HepG2 (cell line): ENCODE measurements around the gene HES1. TPM values are rescaled to one million over a fixed set of nuclear protein-coding genes. Genes with fewer than 3 reads are reported as not detected.

ENCODE experiments used
- ESRRA ChIP-seq: sonication (generic); formaldehyde crosslinking; IDR thresholded peaks from 2 replicates; pipeline ENCODE4 v1.5.1; 2020; ENCODE audit warnings: mild to moderate bottlenecking, low read depth, missing genetic modification reagents
- NCOA2 ChIP-seq: sonication (generic); formaldehyde crosslinking; IDR thresholded peaks from 2 replicates; pipeline ENCODE4 v1.8.0; 2022; ENCODE audit warnings: inconsistent platforms
- POLR2AphosphoS2 ChIP-seq: IDR thresholded peaks from 2 replicates; pipeline ENCODE4 v1.6.1; 2011; ENCODE audit warnings: low read depth, low read length, improper control_type of control experiment
- SATB2 ChIP-seq: sonication (generic); formaldehyde crosslinking; IDR thresholded peaks from 2 replicates; pipeline ENCODE4 v1.5.0; 2020; ENCODE audit warnings: missing genetic modification reagents
- ZBTB10 ChIP-seq: sonication (generic); formaldehyde crosslinking; IDR thresholded peaks from 2 replicates; pipeline ENCODE4 v1.4.0; 2020; ENCODE audit warnings: missing genetic modification reagents, borderline replicate concordance
- ZFP90 ChIP-seq: sonication (generic); formaldehyde crosslinking; IDR thresholded peaks from 2 replicates; pipeline ENCODE4 v1.8.0; 2022; ENCODE audit warnings: missing genetic modification reagents, mild to moderate bottlenecking, inconsistent platforms, borderline replicate concordance
- ZKSCAN8 ChIP-seq: IDR thresholded peaks from 2 replicates; pipeline ENCODE4 v1.6.1; 2016; ENCODE audit warnings: borderline replicate concordance, missing genetic modification reagents, missing compliant biosample characterization
- ZNF672 ChIP-seq: sonication (generic); formaldehyde crosslinking; IDR thresholded peaks from 2 replicates; pipeline ENCODE4 v1.8.1; 2022; ENCODE audit warnings: missing genetic modification reagents
- ZNF710 ChIP-seq: sonication (generic); formaldehyde crosslinking; IDR thresholded peaks from 2 replicates; pipeline ENCODE4 v1.5.0; 2020; ENCODE audit warnings: mild to moderate bottlenecking, missing genetic modification reagents, borderline replicate concordance
- polyA plus RNA-seq, 8 experiments: library from polyadenylated mRNA; depleted of rRNA in 3 of 8; stranded (reverse) in 7 of 8; unstranded in 1 of 8; fragments of >200 nt; fragmentation: Illumina TruSeq in 4 of 8; extraction: Trizol in 4 of 8; gene quantifications; 2 replicates each; pipeline versions ENCODE4 v1.2.1 to v1.2.3, GENCODE V29; 2011 to 2016; ENCODE audit warnings: low read depth in 4 of 8, missing spikeins in 1 of 8, mixed read lengths in 1 of 8; ENCODE audit not compliant: insufficient read depth in 1 of 8
- total RNA-seq, 5 experiments: library from RNA; depleted of rRNA; stranded (reverse); fragments of >200 nt; fragmentation: Illumina TruSeq; extraction: Trizol; gene quantifications; 2 replicates each; pipeline ENCODE4 v1.2.3, GENCODE V29; 2016; ENCODE audit warnings: low read depth in 1 of 5
- TF ChIP-seq, protein P1 (sequence below): sonication (generic); formaldehyde crosslinking; IDR thresholded peaks from 2 replicates; pipeline ENCODE4 v1.5.1; 2020; ENCODE audit warnings: missing genetic modification reagents, mild to moderate bottlenecking, borderline replicate concordance
- TF ChIP-seq, protein P2 (sequence below): sonication (generic); formaldehyde crosslinking; IDR thresholded peaks from 2 replicates; pipeline ENCODE4 v1.8.1; 2023; ENCODE audit warnings: mild to moderate bottlenecking, missing genetic modification reagents, borderline replicate concordance
- TF ChIP-seq, protein P3 (sequence below): sonication (generic); formaldehyde crosslinking; IDR thresholded peaks from 2 replicates; pipeline ENCODE4 v1.4.0; 2020; ENCODE audit warnings: missing genetic modification reagents

HES1 gene
- total and polyA plus RNA-seq, 2 of the 13 experiments (the other 11 are each of a cell fraction or from before 2014, with no cell fraction given) = 15.4 to 19.8 TPM

- TF ChIP-seq ZNF710 (peak; percentile 40; the same call in 1 of the 2 replicates), NCOA2 (CRISPR knock-in tag) (peak; percentile 89), ZBTB10 (CRISPR knock-in tag) (no peak), ZNF672 (CRISPR knock-in tag) (no peak), ZFP90 (CRISPR knock-in tag) (peak; percentile 62; the same call in 1 of the 2 replicates), ZKSCAN8 (CRISPR knock-in tag) (0 out of 2 replicates have a peak, but pooled peaks have one; percentile 36), POLR2AphosphoS2 (no peak), ESRRA (CRISPR knock-in tag) (no peak), SATB2 (CRISPR knock-in tag) (no peak)
- TF ChIP-seq, protein P1, sequence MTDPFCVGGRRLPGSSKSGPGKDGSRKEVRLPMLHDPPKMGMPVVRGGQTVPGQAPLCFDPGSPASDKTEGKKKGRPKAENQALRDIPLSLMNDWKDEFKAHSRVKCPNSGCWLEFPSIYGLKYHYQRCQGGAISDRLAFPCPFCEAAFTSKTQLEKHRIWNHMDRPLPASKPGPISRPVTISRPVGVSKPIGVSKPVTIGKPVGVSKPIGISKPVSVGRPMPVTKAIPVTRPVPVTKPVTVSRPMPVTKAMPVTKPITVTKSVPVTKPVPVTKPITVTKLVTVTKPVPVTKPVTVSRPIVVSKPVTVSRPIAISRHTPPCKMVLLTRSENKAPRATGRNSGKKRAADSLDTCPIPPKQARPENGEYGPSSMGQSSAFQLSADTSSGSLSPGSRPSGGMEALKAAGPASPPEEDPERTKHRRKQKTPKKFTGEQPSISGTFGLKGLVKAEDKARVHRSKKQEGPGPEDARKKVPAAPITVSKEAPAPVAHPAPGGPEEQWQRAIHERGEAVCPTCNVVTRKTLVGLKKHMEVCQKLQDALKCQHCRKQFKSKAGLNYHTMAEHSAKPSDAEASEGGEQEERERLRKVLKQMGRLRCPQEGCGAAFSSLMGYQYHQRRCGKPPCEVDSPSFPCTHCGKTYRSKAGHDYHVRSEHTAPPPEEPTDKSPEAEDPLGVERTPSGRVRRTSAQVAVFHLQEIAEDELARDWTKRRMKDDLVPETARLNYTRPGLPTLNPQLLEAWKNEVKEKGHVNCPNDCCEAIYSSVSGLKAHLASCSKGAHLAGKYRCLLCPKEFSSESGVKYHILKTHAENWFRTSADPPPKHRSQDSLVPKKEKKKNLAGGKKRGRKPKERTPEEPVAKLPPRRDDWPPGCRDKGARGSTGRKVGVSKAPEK = 0 out of 2 replicates have a peak, but pooled peaks have one; percentile 31
- TF ChIP-seq, protein P2, sequence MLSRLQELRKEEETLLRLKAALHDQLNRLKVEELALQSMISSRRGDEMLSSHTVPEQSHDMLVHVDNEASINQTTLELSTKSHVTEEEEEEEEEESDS (CRISPR knock-in tag) = no peak
- TF ChIP-seq, protein P3, sequence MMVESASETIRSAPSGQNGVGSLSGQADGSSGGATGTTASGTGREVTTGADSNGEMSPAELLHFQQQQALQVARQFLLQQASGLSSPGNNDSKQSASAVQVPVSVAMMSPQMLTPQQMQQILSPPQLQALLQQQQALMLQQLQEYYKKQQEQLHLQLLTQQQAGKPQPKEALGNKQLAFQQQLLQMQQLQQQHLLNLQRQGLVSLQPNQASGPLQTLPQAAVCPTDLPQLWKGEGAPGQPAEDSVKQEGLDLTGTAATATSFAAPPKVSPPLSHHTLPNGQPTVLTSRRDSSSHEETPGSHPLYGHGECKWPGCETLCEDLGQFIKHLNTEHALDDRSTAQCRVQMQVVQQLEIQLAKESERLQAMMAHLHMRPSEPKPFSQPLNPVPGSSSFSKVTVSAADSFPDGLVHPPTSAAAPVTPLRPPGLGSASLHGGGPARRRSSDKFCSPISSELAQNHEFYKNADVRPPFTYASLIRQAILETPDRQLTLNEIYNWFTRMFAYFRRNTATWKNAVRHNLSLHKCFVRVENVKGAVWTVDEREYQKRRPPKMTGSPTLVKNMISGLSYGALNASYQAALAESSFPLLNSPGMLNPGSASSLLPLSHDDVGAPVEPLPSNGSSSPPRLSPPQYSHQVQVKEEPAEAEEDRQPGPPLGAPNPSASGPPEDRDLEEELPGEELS = peak; percentile 51
These were observed 25.4 kb downstream of the HES1 start (continued) for GRCh38 chr3:194161131-194162045.
